Activated CD4-positive, CD25-positive, alpha-beta regulatory T cell (primary cell): ENCODE results near the gene EMC6.
"Not testable (repeated sequence)": the region's sequence is repeated elsewhere in the genome, so short reads cannot be mapped to it uniquely, and the experiment has no call there.

ENCODE experiments used
- DNase-seq, 4 experiments: peaks; one replicate each; lab custom pipeline; 2025; lab: John Stamatoyannopoulos, UW

Gene EMC6

GRCh38 chr17:3681565-3681964, 13.0 kb downstream of the EMC6 start:
- DNase-seq, result no peak

- no peak for DNase-seq
Measured at GRCh38 chr17:3682033-3682432, 13.4 kb downstream of the EMC6 start.

GRCh38 chr17:3683054-3683511, 14.5 kb downstream of the EMC6 start:
- DNase-seq, result peak; percentile 10 to 38 (median 30)

DNA sequence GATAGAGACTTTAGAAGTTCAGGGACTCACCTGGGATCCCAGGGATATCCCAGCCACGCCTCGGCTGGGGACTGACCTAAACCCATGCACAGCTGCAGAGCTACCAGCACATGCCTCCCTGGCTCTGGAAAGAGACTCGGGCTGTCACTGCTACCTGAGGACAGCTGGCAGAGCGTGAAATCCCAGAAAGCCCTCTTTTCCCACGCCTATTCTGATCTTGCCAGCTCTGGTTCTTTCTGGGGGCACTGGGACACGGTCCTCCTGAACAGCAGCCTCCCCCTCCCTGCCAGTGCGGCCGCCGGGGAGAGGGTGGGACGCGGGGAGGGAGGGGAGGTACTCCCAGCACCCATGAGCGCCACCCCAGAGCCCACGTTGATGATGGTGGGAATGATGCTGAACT, 16.6 kb downstream of the EMC6 start:
- DNase-seq, result no peak

DNA sequence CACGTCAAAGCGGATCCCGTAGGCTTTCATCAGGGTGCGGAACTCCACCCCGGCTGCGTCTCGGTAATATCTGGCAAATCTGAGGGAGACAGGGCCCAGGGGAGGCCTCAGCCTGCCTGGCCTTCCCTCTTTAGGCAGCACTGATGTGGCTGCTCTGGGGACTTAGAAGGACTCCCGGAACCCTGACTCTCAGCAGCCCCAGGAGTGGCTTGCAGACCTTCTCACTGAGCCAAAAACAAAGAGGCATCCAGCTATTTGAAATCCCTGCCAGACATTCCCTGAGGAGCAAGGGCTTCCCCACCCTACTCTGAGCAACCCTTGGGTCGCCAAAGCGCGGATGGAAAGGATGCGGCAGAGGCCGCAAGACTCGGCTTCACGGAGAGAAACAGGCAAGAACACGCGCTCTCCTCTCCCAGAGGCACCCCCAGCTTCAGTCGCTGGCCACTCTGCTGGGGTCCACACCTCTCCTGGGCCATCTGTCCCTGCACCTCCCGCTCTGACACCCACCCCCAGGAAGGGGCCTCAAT, 19.5 kb downstream of the EMC6 start:
- DNase-seq, result no peak

DNA sequence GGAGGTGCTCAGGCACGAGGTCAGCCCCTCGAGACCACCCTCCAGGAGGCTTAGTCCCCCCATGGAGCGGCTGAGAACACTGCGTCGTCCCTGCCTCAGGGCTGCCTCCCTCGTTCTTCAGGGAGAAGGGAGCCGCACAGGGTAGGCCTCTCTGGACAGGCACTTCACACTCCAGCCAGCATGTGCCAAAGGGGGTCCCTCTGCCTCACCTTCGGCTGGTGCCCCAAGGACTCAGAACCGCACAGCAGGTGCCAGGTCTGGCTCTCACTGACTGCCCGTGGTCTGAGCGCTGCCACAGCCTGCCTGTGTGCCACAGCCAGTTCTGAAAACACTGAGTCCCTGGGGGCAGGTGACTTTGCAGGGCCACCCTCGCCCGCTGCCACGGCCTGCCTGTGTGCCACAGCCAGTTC, 20.2 kb downstream of the EMC6 start:
- no peak for DNase-seq

DNA sequence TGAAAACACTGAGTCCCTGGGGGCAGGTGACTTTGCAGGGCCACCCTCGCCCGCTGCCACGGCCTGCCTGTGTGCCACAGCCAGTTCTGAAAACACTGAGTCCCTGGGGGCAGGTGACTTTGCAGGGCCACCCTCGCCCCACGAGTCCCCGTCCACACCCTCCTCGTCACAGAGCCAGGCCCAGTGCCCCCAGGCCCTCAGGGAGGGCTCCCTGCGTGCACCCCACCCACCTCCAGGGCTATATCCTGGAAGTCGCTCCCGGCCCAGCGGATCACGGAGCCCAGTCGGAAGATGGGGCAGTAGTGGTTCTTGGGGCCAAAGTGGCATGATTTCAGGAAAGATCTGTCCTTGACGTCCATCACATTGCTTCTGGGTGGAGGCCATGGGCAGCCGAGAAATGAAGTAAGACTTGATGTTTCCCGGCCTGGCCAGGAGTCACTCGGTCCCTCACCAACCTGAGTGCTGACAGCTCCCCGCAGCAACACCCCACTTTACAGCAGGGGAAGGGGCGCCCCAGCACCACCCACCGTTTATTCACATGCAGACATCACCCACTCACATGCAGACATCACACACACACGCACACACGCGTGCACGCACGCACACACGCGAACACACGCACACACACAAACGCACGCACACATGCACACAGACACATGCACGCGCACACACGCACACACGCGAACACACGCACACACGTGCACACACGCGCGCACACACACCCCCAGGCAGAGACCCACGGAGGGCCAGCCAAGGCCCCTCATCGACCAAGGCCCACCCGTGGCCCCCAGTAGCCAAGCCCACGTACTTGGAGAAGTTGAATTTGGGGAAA, 20.9 kb downstream of the EMC6 start:
- no peak for DNase-seq

DNA sequence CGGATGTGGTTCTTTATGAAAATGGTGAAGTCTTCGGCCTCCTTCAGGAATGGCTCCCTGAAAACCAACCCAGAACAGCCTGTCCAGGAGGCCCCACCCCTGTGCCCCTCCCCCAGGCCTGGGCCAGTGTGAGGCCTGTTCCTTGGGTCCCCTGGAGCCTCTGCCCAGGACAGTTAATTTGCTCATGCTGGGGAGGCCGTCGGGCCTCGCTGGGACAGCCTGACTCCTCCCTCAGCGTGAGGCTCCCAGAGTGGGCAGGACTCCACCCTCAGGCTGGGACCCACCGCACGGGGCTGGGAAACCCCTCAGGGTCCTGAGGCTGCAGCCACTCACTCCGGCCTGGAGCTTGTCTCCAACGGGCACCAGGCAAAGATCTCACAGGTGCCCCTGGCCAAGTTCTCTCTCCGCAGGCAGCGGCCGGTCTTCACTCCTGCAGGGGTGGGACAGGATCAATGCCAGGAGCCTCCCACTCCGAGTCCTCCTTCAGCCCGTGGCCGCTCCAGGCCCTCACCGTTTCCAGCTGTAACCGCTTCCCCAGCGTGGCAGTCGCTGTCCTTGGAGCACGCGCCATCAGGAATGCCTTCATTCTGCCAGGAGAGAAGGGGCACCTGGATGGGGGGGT, 21.6 kb downstream of the EMC6 start:
- no peak for DNase-seq

DNA sequence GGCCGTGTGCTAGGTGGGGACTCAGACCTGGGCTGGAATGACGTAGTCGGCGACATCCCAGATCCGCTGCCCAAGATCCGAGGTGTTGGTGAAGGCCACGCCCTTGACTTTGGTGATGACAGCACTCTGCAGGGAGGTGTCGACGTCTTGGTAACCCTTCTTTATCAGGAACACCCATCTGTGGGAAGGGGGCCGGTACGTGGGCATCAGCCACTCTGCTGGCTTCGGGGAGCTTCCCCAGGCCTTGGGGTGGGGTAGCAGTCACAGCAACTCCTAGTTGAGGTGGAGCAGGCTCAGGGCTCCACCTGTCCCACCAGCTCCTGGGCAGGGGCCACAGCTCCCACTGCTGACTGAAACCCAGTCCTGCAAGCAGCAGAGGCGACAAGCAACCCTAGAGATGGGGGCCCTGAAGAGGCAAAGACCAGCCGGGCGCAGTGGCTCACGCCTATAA, 23.0 kb downstream of the EMC6 start:
- no peak for DNase-seq

DNA sequence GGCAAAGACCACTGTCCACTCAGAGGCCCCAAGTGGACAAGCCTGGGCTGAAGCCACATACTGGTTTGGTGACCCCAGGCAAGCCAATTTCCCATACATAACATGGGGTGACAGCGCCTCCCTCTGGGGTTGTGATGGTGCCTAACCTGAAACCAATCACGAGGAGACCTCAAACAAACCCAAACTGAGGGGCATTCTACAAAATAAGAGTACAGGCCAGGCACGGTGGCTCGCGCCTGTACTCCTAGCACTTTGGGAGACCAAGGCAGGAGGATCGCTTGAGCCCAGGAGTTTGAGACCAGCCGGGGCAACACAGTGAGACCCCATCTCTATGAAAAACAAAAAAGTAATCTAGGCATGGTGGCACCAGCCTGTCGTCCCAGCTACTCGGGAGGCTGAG, 23.7 kb downstream of the EMC6 start:
- no peak for DNase-seq

DNA sequence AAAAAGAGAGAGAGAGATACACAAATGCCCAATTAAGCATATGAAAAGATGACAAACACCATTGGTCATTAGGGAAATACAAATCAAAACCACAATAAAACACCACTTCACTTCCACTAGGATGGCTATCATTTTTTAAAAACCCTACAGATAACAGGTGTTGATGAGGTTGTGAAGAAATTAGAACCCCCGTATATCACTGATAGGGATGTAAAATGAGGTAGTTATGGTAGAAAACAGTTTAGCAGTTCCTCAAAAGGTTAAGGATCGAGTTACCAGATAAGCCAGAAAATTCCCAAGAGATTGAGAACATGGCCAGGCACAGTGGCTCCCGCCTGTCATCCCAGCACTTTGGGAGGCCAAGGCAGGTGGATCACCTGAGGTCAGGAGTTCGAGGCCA, 24.5 kb downstream of the EMC6 start:
- DNase-seq, result no peak

- DNase-seq, result no peak
Measured at GRCh38 chr17:3693829-3694231, 25.2 kb downstream of the EMC6 start.

GRCh38 chr17:3695129-3695722, 26.6 kb downstream of the EMC6 start:
- DNase-seq, result no peak

GRCh38 chr17:3695723-3696411, 27.3 kb downstream of the EMC6 start, which contains the start of gene P2RX5:
TSS of gene P2RX5 (minus strand) at chr17:3696155. CDS start at chr17:3696005, 150 bp downstream.
- DNase-seq, result peak in 2 of 4 experiments; percentile 22 to 24

- DNase-seq, result no peak
Measured at GRCh38 chr17:3697103-3697476, 28.5 kb downstream of the EMC6 start.

DNA sequence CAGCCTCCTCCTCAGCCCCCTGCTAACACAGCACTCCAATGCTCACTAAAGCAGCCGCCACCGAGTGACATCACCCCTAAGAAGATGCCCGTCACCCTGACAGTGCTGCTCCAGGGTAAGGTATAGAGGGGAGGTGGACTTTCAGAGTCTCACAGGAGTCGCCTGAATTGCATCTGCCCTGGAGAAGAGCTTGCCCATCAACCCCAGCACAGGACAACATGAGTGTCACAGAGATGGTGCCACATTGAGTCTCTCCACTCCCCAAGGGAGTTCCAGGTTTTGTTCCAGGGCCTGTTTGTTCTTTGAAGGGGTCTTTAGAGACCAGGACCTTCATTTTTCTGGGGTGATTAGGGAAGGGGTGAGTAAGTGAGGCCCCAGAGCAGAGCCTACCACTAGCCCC, 29.5 kb downstream of the EMC6 start:
- no peak for DNase-seq

DNA sequence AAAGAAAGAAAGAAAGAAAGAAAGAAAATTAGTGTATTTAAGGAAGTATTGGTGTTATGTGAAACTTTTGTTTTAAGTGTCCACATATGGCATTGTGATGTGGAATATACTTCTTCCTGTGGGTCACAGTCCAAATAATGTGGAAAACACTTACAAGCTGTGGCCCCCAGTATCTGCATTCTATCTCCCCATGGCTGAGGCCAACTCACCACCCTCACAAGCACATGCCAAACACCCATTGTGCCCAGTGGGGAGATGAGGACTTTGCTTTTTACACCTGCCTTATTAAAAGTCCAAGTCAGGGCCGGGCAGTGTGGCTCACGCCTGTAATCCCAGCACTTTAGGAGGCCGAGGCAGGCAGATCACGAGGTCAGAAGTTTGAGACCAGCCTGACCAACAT, 31.3 kb downstream of the EMC6 start:
- DNase-seq, result no peak

GRCh38 chr17:3702041-3702539, 33.5 kb downstream of the EMC6 start:
- DNase-seq, result not testable (repeated sequence)

DNA sequence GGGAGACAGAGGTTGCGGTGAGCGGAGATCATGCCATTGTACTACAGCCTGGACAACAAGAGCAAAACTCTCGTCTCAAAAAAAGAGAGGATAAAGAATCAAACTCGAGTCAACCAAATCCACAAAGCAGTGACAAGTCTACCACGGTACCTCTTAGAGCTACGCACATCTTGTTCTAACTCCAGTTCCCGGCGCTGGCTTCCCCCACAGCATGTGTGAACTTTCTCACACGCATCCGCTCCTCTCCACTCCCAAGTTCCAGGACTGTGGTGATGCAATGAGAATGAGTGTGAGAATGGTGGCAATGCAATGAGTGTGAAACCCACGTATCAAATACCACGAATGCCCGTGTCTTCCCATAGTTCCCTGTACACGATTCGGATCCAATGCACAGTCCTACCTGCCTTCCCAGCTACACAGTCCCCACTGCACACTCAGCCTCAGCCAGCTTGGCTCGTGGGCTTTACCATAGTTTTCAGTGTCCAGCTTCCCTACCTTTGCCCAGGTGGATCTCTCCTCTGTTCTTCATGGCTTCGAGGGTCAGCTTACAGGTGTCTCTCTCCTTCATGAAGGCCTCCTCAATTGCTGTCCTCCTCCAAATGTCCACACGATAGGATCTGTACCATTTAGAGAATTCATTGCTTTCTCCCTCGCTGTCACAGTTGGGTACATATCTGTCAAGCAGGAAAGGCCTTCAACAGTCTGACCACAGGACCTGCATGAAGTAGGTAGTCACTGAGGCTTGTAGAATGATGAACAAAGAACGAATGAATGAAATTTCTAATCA, 36.5 kb downstream of the EMC6 start:
- DNase-seq, result no peak

GRCh38 chr17:3705718-3705984, 37.0 kb downstream of the EMC6 start:
- not testable (repeated sequence) for DNase-seq

DNA sequence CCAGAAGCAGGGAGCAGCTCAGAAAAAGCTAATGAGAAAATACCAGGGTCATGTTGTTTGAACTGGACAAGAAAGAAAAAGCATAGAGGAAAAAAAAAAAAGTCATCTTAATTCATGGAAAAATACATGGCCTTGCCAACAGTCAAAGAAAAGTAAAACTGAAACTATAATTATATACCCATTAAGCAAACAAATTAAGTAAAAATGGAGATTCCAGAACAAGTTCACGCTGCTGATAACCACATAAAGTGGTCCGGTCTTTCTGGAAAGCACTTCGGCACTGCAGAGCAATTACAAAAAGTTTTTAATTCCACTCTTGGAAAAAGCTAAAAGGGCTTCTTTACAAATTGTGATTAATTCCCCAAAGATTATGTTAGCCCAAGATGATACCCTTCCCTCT, 39.8 kb downstream of the EMC6 start:
- no peak for DNase-seq
